Hepatocyte (in vitro differentiated cells): ENCODE data around the gene SH3PXD2B.

Source experiments
- EZH2 ChIP-seq: fragments of 200-600 bp; sonication (generic); IDR thresholded peaks from 2 replicates; pipeline ENCODE4 v1.6.1; 2016; ENCODE audit warnings: antibody characterized with exemption, mild to moderate bottlenecking, borderline replicate concordance
- TF ChIP-seq, protein P1 (sequence below): fragments of 200-600 bp; sonication (generic); IDR thresholded peaks from 2 replicates; pipeline ENCODE4 v1.5.1; 2016; ENCODE audit warnings: antibody characterized with exemption, mild to moderate bottlenecking; ENCODE audit not compliant: poor library complexity

GRCh38 chr5:172498431-172499129 lies 44.3 kb upstream of the SH3PXD2B start:
- TF ChIP-seq, protein P1, sequence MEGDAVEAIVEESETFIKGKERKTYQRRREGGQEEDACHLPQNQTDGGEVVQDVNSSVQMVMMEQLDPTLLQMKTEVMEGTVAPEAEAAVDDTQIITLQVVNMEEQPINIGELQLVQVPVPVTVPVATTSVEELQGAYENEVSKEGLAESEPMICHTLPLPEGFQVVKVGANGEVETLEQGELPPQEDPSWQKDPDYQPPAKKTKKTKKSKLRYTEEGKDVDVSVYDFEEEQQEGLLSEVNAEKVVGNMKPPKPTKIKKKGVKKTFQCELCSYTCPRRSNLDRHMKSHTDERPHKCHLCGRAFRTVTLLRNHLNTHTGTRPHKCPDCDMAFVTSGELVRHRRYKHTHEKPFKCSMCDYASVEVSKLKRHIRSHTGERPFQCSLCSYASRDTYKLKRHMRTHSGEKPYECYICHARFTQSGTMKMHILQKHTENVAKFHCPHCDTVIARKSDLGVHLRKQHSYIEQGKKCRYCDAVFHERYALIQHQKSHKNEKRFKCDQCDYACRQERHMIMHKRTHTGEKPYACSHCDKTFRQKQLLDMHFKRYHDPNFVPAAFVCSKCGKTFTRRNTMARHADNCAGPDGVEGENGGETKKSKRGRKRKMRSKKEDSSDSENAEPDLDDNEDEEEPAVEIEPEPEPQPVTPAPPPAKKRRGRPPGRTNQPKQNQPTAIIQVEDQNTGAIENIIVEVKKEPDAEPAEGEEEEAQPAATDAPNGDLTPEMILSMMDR: no peak
- TF ChIP-seq EZH2: no peak
